SK-N-SH (cell line): ENCODE data around the gene INPPL1. TPM values are rescaled to one million over a fixed set of nuclear protein-coding genes. Genes with fewer than 3 reads are reported as not detected.

ENCODE experiments used
- CTCF ChIA-PET: fragments of 300-600, 350-600 bp; formaldehyde crosslinking; extraction: SDS; loops from one replicate; lab custom pipeline; 2021; lab: Yijun Ruan, JAX
- POLR2A ChIA-PET: fragments of 350-600 bp; sonication (Branson Sonifier 250); formaldehyde crosslinking; extraction: SDS; loops from one replicate; lab custom pipeline; 2020; ENCODE audit warnings: antibody characterized with exemption, inconsistent platforms; lab: Yijun Ruan, JAX
- DNase-seq: peaks from one replicate; pipeline ENCODE4 v3.0.0; 2012
- H2AFZ ChIP-seq: fragments of 200-600 bp; sonication (generic); 2 replicates; pipeline ENCODE4 v1.8.1; 2016; ENCODE audit warnings: antibody characterized with exemption, mild to moderate bottlenecking, low read depth
- H3F3A ChIP-seq: fragments of 200-600 bp; sonication (generic); replicated peaks from 2 replicates; pipeline ENCODE3; 2016; ENCODE audit warnings: antibody characterized with exemption, mild to moderate bottlenecking; ENCODE audit not compliant: insufficient read depth
- H3K27ac ChIP-seq, 2 experiments: fragments of 200-500 bp in 1 of 2; fragments of 200-600 bp in 1 of 2; sonication (Bioruptor generic) in 1 of 2; sonication (generic), shearing (Covaris generic) in 1 of 2; 2 replicates each; pipeline versions ENCODE4 v1.5.1 to v1.6.1; 2014 to 2016; ENCODE audit warnings: low read depth in 2 of 2, inconsistent platforms in 1 of 2, low read length in 1 of 2, mild to moderate bottlenecking in 1 of 2, mixed read lengths in 1 of 2
- H3K27me3 ChIP-seq: fragments of 200-600 bp; sonication (generic), shearing (Covaris generic); 2 replicates; pipeline ENCODE4 v1.6.1; 2016; ENCODE audit warnings: mixed run types; ENCODE audit not compliant: insufficient read depth
- H3K36me3 ChIP-seq, 2 experiments: fragments of 200-500 bp in 1 of 2; fragments of 200-600 bp in 1 of 2; sonication (Bioruptor generic) in 1 of 2; sonication (generic) in 1 of 2; replicated peaks in 1 of 2; 2 replicates each; pipeline versions ENCODE3 to v1.5.1; 2014 to 2016; ENCODE audit warnings: low read length in 1 of 2, mild to moderate bottlenecking in 1 of 2; ENCODE audit not compliant: insufficient read depth in 2 of 2, control insufficient read depth in 1 of 2
- H3K4me1 ChIP-seq, 2 experiments: fragments of 200-500 bp in 1 of 2; fragments of 200-600 bp in 1 of 2; sonication (Bioruptor generic) in 1 of 2; sonication (generic), shearing (Covaris generic) in 1 of 2; 2 replicates each; pipeline versions ENCODE4 v1.5.1 to v1.6.1; 2014 to 2016; ENCODE audit warnings: low read depth in 1 of 2, low read length in 1 of 2, mixed run types in 1 of 2; ENCODE audit not compliant: insufficient read depth in 2 of 2, control insufficient read depth in 1 of 2
- H3K4me2 ChIP-seq: fragments of 200-600 bp; sonication (generic), shearing (Covaris generic); 2 replicates; pipeline ENCODE4 v1.6.1; 2017; ENCODE audit warnings: mixed run types
- H3K4me3 ChIP-seq, 2 experiments: fragments of 200-500 bp in 1 of 2; fragments of 200-600 bp in 1 of 2; sonication (Bioruptor generic) in 1 of 2; sonication (generic), shearing (Covaris generic) in 1 of 2; 2 replicates each; pipeline versions ENCODE4 v1.5.1 to v1.8.1; 2014 to 2016; ENCODE audit warnings: low read depth in 2 of 2, inconsistent platforms in 1 of 2, low read length in 1 of 2, mild to moderate bottlenecking in 1 of 2, mixed read lengths in 1 of 2, moderate library complexity in 1 of 2
- H3K79me2 ChIP-seq: fragments of 200-600 bp; sonication (generic); 2 replicates; pipeline ENCODE4 v1.8.1; 2017; ENCODE audit warnings: mild to moderate bottlenecking; ENCODE audit not compliant: insufficient read depth
- H3K9ac ChIP-seq: fragments of 200-600 bp; sonication (generic); 2 replicates; pipeline ENCODE4 v1.6.1; 2017; ENCODE audit warnings: mixed run types
- H3K9me2 ChIP-seq: fragments of 200-600 bp; sonication (generic); 2 replicates; pipeline ENCODE4 v1.6.1; 2017; ENCODE audit warnings: mixed run types
- H3K9me3 ChIP-seq: fragments of 200-600 bp; sonication (generic); 2 replicates; pipeline ENCODE4 v1.6.1; 2017; ENCODE audit warnings: mixed run types, mild to moderate bottlenecking, moderate library complexity
- H4K20me1 ChIP-seq: fragments of 200-600 bp; sonication (generic); 2 replicates; pipeline ENCODE4 v1.6.1; 2017; ENCODE audit warnings: mild to moderate bottlenecking, mixed run types; ENCODE audit not compliant: insufficient read depth
- ELF1 ChIP-seq: IDR thresholded peaks from 2 replicates; pipeline ENCODE4 v1.4.0; 2012
- EP300 ChIP-seq, 2 experiments: IDR thresholded peaks; 2 replicates each; pipeline versions ENCODE4 v1.4.0 to v1.6.1; 2012; ENCODE audit warnings: borderline replicate concordance in 1 of 2, low read depth in 1 of 2, low read length in 1 of 2
- FOXJ3 ChIP-seq: sonication (generic); formaldehyde crosslinking; IDR thresholded peaks from 2 replicates; pipeline ENCODE4 v1.5.1; 2020; ENCODE audit warnings: mild to moderate bottlenecking, missing genetic modification reagents
- JUND ChIP-seq: IDR thresholded peaks from 2 replicates; pipeline ENCODE4 v1.4.0; 2012
- MXI1 ChIP-seq: IDR thresholded peaks from 2 replicates; pipeline ENCODE4 v1.6.1; 2012; ENCODE audit warnings: mild to moderate bottlenecking, low read depth, low read length, improper control_type of control experiment
- POLR2AphosphoS5 ChIP-seq: IDR thresholded peaks from 2 replicates; pipeline ENCODE4 v1.6.1; 2012; ENCODE audit warnings: low read depth, low read length
- RXRA ChIP-seq: IDR thresholded peaks from 2 replicates; pipeline ENCODE4 v1.4.0; 2012; ENCODE audit warnings: low read depth, mild to moderate bottlenecking, borderline replicate concordance
- SIN3A ChIP-seq: IDR thresholded peaks from 2 replicates; pipeline ENCODE4 v1.6.1; 2012; ENCODE audit warnings: low read depth, mild to moderate bottlenecking, low read length, moderate library complexity, borderline replicate concordance
- TAF1 ChIP-seq: IDR thresholded peaks from 2 replicates; pipeline ENCODE4 v1.6.1; 2012; ENCODE audit warnings: low read depth, mild to moderate bottlenecking, low read length, moderate library complexity, borderline replicate concordance
- TCF12 ChIP-seq: IDR thresholded peaks from 2 replicates; pipeline ENCODE4 v1.4.0; 2012
- WGBS: methylation state at CpG from one replicate; pipeline ENCODE4 v1.1.6; 2017; ENCODE audit warnings: low lambda C conversion rate; 5-methylcytosine and 5-hydroxymethylcytosine counted together
- polyA plus RNA-seq, 3 experiments: library from polyadenylated mRNA; depleted of rRNA; stranded (reverse); fragments of >200 nt; gene quantifications; 2 replicates each; pipeline ENCODE4 v1.2.3, GENCODE V29; 2012
- TF ChIP-seq, protein P1 (sequence below): IDR thresholded peaks from 2 replicates; pipeline ENCODE4 v1.4.0; 2012; ENCODE audit warnings: low read depth
- TF ChIP-seq, protein P2 (sequence below): IDR thresholded peaks from 2 replicates; pipeline ENCODE4 v1.4.0; 2012; ENCODE audit warnings: low read depth, borderline replicate concordance
- TF ChIP-seq, protein P3 (sequence below): fragments of 200-600 bp; sonication (generic); IDR thresholded peaks from 2 replicates; pipeline ENCODE4 v1.6.1; 2017; ENCODE audit warnings: antibody characterized with exemption, mild to moderate bottlenecking, moderate library complexity
- TF ChIP-seq, protein P4 (sequence below): IDR thresholded peaks from 2 replicates; pipeline ENCODE4 v1.6.1; 2012; ENCODE audit warnings: mild to moderate bottlenecking, low read depth, low read length, moderate library complexity
- TF ChIP-seq, protein P5 (sequence below): fragments of 150-350 bp; IDR thresholded peaks from 2 replicates; pipeline ENCODE4 v1.6.1; 2016; ENCODE audit warnings: mild to moderate bottlenecking, low read depth, low read length

The INPPL1 gene
- polyA plus RNA-seq, 1 of the 3 experiments (the other 2 are of a cell fraction), result 123 TPM

DNA sequence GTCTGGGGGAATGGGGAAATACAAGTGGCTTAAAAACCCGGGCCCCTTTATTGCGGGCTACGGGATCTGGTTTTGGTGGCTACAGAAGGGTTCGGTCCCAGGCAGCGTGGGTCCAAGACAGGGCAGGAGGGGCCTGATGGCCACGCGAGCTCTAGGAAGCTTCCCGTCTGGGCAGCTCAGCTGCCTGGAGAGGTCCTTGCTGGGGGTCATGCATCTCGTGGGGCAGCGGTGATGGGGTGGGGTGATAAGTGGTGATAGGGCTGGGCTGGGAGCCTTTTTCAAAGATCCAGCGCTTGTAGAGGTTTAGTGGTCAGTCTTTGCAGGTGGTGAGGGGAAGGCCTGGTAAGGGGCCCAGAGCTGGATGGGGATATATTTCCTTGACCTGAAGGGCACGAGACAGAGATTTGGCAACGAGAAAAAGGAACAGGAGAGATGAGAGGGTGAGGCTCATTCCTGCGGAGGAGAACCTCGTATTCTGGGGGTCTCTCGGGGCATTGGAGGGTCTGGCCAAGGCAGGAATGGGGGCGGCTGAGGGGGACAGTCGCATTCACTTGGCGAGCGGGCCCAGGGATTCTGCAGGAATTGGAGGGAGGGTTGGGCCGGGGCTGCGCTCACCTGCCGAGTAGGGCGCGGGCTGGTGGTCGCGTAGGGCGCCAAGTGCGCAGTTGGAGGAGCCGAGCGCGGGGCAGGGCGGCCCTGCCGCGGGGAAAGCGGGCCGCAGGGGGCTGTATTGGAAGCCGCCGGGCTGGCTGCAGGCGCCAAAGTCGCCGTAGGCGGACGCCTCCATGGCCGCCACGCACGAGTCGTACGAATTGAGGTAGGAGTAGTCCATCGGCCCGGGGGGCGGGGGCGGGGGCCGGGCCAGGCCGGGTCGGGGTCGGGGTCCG, 18.8 kb downstream of the INPPL1 start:
- WGBS, result 22% methylated on average over 22 of the region's 58 CpGs
- CTCF ChIA-PET, result interaction anchor here (1.0 to 19.7 kb wide), 8 partner anchors 65 to 187 kb away, joined by 3 to 314 read pairs (median 10); partner anchors contain the start of gene CLPB

DNA sequence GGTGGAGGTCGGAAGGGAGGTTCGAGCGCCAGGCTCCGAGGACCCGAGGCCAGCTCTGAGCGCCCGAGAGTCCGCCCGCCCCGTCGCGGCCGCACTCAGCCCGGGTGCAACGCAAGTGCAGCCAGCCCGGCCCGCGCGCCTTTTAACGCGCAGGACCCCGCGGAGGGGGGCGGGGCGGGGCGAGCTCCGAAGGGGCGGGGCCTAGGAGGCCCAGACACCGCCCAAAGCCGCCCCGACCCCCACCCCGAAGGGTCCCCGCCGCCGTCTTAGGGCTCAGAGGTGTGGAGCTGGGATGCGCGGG, 19.4 kb downstream of the INPPL1 start, which contains the start of gene PHOX2A:
TSS of gene PHOX2A (minus strand) at position 117 of the 301 bp plus-strand sequence. CDS start 172 bp downstream, outside the sequence.
- Histone ChIP-seq H3K27me3 (no peaks in the 10 kb centered on the region; the same call in 1 of the 2 replicates), H3K79me2 (peaks cover 24% of the 10 kb centered on the region), H3K4me1 (peaks cover 9 to 10% of the 10 kb centered on the region in 2 experiments; a peak in 2 of 4 replicates), H2AFZ (peak within 1 kb of the TSS; percentile 33; the same call in 1 of the 2 replicates), H3F3A (peaks cover 17% of the 10 kb centered on the region), H3K36me3 (peaks cover 3 to 10% of the 10 kb centered on the region in 2 experiments), H3K4me2 (peak within 1 kb of the TSS; percentile 75), H4K20me1 (no peaks in the 10 kb centered on the region; the same call in 1 of the 2 replicates), H3K27ac (peak within 1 kb of the TSS; percentile 36 to 90; a peak in 3 of 4 replicates), H3K4me3 (peak within 1 kb of the TSS; percentile 58 to 83), H3K9me3 (no peaks in the 10 kb centered on the region), H3K9ac (peak within 1 kb of the TSS; percentile 54; the same call in 1 of the 2 replicates), H3K9me2 (no peaks in the 10 kb centered on the region)
- ChIA-PET POLR2A (interaction anchor here (0.6 to 15.5 kb wide), 33 partner anchors 12 to 228 kb away, joined by 3 to 880 read pairs (median 5); partner anchors contain the start of genes CLPB and INPPL1), CTCF (interaction anchor here (1.0 to 19.7 kb wide), 7 partner anchors 65 to 187 kb away, joined by 3 to 314 read pairs (median 13); partner anchors contain the start of gene CLPB)
- peak; percentile 95 for DNase-seq
- TF ChIP-seq RXRA, result no peak
- TF ChIP-seq ELF1, result no peak
- TF ChIP-seq, protein P1, sequence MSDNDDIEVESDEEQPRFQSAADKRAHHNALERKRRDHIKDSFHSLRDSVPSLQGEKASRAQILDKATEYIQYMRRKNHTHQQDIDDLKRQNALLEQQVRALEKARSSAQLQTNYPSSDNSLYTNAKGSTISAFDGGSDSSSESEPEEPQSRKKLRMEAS, result no peak
- peak; percentile 40; the same call in 1 of the 2 replicates for TF ChIP-seq SIN3A
- peak; percentile 96 for TF ChIP-seq POLR2AphosphoS5
- TF ChIP-seq MXI1, result peak; percentile 51; the same call in 1 of the 2 replicates
- TF ChIP-seq JUND, result no peak
- peak; percentile 84 for TF ChIP-seq TAF1
- TF ChIP-seq, protein P2, sequence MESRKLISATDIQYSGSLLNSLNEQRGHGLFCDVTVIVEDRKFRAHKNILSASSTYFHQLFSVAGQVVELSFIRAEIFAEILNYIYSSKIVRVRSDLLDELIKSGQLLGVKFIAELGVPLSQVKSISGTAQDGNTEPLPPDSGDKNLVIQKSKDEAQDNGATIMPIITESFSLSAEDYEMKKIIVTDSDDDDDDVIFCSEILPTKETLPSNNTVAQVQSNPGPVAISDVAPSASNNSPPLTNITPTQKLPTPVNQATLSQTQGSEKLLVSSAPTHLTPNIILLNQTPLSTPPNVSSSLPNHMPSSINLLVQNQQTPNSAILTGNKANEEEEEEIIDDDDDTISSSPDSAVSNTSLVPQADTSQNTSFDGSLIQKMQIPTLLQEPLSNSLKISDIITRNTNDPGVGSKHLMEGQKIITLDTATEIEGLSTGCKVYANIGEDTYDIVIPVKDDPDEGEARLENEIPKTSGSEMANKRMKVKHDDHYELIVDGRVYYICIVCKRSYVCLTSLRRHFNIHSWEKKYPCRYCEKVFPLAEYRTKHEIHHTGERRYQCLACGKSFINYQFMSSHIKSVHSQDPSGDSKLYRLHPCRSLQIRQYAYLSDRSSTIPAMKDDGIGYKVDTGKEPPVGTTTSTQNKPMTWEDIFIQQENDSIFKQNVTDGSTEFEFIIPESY, result no peak
- TF ChIP-seq, protein P3, sequence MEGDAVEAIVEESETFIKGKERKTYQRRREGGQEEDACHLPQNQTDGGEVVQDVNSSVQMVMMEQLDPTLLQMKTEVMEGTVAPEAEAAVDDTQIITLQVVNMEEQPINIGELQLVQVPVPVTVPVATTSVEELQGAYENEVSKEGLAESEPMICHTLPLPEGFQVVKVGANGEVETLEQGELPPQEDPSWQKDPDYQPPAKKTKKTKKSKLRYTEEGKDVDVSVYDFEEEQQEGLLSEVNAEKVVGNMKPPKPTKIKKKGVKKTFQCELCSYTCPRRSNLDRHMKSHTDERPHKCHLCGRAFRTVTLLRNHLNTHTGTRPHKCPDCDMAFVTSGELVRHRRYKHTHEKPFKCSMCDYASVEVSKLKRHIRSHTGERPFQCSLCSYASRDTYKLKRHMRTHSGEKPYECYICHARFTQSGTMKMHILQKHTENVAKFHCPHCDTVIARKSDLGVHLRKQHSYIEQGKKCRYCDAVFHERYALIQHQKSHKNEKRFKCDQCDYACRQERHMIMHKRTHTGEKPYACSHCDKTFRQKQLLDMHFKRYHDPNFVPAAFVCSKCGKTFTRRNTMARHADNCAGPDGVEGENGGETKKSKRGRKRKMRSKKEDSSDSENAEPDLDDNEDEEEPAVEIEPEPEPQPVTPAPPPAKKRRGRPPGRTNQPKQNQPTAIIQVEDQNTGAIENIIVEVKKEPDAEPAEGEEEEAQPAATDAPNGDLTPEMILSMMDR, result no peak
- TF ChIP-seq, protein P4, sequence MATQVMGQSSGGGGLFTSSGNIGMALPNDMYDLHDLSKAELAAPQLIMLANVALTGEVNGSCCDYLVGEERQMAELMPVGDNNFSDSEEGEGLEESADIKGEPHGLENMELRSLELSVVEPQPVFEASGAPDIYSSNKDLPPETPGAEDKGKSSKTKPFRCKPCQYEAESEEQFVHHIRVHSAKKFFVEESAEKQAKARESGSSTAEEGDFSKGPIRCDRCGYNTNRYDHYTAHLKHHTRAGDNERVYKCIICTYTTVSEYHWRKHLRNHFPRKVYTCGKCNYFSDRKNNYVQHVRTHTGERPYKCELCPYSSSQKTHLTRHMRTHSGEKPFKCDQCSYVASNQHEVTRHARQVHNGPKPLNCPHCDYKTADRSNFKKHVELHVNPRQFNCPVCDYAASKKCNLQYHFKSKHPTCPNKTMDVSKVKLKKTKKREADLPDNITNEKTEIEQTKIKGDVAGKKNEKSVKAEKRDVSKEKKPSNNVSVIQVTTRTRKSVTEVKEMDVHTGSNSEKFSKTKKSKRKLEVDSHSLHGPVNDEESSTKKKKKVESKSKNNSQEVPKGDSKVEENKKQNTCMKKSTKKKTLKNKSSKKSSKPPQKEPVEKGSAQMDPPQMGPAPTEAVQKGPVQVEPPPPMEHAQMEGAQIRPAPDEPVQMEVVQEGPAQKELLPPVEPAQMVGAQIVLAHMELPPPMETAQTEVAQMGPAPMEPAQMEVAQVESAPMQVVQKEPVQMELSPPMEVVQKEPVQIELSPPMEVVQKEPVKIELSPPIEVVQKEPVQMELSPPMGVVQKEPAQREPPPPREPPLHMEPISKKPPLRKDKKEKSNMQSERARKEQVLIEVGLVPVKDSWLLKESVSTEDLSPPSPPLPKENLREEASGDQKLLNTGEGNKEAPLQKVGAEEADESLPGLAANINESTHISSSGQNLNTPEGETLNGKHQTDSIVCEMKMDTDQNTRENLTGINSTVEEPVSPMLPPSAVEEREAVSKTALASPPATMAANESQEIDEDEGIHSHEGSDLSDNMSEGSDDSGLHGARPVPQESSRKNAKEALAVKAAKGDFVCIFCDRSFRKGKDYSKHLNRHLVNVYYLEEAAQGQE, result peak; percentile 45; the same call in 1 of the 2 replicates
- no CpG with 5 or more reads among the region's 37 CpGs for WGBS

More for the DNA sequence above, 18.8 kb downstream of the INPPL1 start:
- no peaks in the 10 kb centered on the region for H3K9me2 ChIP-seq
- no peak for DNase-seq
- TF ChIP-seq FOXJ3 (CRISPR knock-in tag) (no peak), TCF12 (no peak), TAF1 (no peak), EP300 (IDR thresholded peaks at IDR 0.05; ENCODE audit: borderline replicate concordance in 1 of 2, low read depth in 1 of 2, low read length in 1 of 2) (no peak), RXRA (no peak)
- TF ChIP-seq, protein P5, sequence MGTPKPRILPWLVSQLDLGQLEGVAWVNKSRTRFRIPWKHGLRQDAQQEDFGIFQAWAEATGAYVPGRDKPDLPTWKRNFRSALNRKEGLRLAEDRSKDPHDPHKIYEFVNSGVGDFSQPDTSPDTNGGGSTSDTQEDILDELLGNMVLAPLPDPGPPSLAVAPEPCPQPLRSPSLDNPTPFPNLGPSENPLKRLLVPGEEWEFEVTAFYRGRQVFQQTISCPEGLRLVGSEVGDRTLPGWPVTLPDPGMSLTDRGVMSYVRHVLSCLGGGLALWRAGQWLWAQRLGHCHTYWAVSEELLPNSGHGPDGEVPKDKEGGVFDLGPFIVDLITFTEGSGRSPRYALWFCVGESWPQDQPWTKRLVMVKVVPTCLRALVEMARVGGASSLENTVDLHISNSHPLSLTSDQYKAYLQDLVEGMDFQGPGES, result no peak
- peaks cover 24% of the 10 kb centered on the region for H3K79me2 ChIP-seq
- peaks cover 14 to 15% of the 10 kb centered on the region in 2 experiments; a peak in 2 of 4 replicates for H3K4me1 ChIP-seq
- POLR2A ChIA-PET, result interaction anchor here (0.6 to 15.5 kb wide), 33 partner anchors 12 to 204 kb away, joined by 3 to 880 read pairs (median 5); partner anchors contain the start of gene CLPB
- no peaks in the 10 kb centered on the region; the same call in 1 of the 2 replicates for H4K20me1 ChIP-seq
- no peaks in the 10 kb centered on the region; the same call in 1 of the 2 replicates for H3K27me3 ChIP-seq
- H3K4me3 ChIP-seq, result peak overlapping the region; percentile 58 to 83
- peaks cover 23% of the 10 kb centered on the region for H3F3A ChIP-seq
- peaks cover 8 to 15% of the 10 kb centered on the region in 2 experiments for H3K36me3 ChIP-seq
- peak overlapping the region; percentile 36 to 90; a peak in 3 of 4 replicates for H3K27ac ChIP-seq
- no peak overlapping the region for H2AFZ ChIP-seq
- peak overlapping the region; percentile 75 for H3K4me2 ChIP-seq
- H3K9me3 ChIP-seq, result no peaks in the 10 kb centered on the region
- H3K9ac ChIP-seq, result peak overlapping the region; percentile 54; the same call in 1 of the 2 replicates
